Middle frontal gyrus (tissue), 1 donor: Measurements from ENCODE around the gene SUMO2.
A peak's percentile ranks its signal among the peaks of the same experiment; 100 is the strongest.
"Not testable (repeated sequence)": the region's sequence is repeated elsewhere in the genome, so short reads cannot be mapped to it uniquely, and the experiment has no call there.

Experiments used
- DNase-seq: peaks from one replicate; pipeline ENCODE4 v3.0.0-alpha.2; 2015; ENCODE audit warnings: low spot score; ENCODE audit errors: extremely low spot score

SUMO2 gene

DNA sequence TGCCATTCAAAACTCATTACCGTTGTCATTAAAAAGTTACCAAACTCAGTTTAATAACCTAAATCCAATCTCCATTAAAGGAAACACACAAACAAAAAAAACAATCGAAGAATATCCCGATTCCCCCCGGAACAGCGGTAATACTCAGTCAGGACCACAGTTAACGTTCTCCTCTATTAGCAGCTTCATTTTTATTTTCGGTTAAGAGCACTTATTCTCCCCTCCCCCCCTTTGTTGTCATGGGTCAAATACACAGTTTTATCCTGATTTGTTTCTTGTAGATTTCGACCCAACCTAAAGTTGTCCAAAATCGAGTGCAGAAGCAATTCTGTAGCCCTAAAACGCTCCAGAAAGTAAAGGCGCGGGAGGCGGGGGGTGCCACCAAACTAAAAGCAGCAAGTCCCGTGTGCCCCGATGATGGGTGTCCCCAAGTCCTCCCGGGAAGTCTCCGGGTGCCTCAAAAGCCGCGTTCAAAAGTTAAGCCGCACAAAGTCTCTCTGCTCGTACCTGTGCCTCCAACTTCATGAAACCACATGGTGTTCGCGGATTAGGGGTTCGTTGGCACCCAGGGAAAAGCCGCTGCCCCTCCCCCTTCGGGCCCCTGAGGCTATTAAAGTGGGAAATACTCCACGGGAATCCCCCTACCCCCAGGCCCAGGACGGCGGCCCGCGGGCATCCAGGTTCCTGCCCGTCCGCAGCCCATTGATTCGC lies 996 bp downstream of the SUMO2 start:
- no peak for DNase-seq

DNA sequence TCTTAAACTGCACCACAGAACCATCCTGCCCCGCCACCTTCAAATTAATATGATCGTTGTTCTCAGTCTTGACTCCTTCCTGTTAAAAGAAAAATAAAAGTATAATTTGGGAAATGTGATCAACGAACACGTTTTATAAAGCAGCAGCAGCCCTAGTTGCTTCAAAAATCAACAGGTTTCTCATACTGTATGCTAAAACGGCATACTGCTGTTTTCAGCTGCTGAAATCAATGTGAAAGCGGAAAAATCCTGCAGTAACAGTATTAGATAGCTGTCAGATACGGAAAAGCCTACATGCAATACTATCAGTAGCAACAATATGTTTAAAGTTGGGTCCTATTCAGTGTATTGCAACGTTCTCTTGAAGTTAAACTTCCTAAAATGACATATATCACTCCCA lies 1.6 kb downstream of the SUMO2 start:
- DNase-seq = no peak

DNA sequence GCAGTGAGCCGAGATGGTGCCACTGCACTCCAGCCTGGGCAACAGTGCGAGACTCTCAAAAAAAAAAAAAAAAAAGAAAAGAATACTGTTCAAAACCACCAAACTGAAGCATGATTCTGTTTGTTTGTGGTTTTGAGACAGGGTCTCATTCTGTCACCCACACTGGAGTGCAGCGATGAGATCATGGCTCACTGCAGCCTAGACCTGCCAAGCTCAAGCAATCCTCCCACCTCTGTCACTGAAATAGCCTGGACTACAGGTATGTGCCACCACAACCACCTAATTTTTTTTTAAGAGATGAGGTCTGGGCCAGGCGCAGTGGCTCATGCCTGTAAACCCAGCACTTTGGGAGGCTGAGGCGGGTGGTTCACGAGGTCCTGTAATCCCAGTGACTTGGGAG lies 4.3 kb downstream of the SUMO2 start:
- no peak for DNase-seq

DNA sequence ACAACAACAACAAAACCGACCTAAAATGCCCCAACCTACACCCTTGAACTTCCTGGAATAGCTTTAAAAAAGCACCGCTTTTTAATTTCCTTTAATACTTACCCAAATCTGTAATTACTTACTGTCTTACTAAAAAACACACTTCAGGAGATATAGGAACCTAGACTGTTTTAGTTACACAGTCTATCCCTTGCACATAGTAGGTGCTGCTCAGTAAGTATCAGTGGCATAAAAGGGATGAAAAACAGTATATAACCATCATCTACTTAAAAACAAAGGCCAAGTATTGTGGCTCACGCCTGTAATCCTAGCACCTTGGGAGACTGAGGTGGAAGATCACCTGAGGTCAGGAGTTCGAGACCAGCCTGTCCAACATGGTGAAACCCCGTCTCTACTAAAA lies 6.1 kb downstream of the SUMO2 start:
- no peak for DNase-seq

DNA sequence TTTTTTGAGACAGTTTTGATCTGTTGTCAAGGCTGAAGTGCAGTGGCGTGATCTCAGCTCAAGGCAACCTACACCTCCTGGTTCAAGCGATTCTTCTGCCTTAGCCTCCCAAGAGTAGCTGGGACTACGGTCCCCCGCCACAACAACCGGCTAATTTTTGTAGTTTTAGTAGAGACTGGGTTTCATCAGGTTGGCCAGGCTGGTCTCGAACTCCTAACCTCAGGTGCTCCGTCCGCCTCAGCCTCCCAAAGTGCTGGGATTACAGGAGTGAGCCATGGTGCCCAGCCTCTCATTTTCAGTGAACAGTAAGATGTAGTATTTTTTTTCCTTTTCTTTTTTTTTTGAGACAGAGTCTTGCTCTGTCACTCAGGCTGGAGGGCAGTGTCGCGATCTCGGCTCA lies 7.8 kb downstream of the SUMO2 start:
- no peak for DNase-seq

DNA sequence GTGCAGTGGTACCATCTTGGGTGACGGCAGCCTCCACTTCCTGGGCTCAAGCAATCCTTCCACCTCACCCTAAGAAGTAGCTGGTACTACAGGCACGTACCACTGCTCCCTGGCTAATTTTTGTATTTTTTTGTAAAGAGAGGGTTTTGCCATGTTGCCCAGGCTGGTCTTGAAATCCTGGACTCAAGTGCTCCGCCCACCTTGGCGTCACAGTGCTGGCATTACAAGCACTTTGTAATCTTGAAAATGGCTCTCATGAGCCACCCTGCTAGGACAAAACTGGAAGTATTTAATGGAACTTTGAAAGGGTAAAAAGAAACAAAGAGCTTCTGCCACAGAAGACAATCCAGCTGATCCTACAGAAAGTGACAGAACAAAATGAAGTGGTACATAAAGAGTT lies 9.2 kb downstream of the SUMO2 start:
- no peak for DNase-seq

DNA sequence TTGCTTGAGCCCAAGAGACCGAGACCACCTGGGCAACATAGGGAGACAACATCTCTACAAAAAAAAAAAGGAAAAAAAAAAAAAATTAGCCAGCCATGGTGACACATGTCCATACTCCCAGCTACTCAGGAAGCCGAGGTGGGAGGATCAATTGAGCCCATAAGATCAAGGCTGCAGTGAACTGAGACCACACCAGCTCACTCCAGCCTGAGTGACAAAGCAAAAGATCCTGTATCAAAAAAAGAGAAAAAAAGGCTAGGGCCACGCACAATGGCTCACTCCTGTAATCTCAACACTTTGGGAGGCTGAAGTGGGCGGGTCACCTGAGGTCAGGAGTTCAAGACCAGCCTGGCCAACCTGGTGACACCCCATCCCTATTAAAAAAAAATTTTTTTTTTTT lies 13.8 kb downstream of the SUMO2 start:
- DNase-seq = no peak

DNA sequence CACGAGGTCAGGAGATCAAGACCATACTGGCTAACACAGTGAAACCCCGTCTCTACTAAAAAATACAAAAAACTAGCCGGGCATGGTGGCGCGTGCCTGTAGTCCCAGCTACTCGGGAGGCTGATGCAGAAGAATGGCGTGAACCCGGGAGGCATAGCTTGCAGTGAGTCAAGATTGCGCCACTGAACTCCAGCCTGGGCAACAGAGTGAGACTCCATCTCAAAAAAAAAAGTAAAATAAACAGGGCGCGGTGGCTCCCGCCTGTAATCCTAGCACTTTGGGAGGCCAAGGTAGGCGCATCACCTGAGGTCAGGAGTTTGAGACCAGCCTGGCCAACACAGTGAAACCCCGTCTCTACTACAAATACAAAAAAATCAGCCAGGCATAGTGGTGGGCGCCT lies 18.2 kb downstream of the SUMO2 start:
- DNase-seq = not testable (repeated sequence)

DNA sequence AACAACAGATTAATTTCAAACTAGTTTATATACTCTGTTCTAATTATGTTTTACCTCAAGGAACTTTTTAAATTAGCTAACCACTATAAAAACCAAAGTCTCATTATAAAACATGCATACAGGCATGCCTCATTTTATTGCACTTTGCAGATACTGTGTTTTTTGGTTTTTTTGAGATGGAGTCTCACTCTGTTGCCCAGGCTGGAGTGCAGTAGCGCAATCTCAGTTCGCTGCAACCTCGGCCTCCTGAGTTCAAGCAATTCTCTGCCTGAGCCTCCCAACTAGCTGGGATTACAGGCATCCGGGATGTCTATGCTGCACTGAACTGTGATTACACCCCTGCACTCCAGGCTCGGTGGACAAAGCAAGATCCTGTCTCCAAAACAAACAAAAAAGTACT lies 19.7 kb downstream of the SUMO2 start:
- no peak for DNase-seq

DNA sequence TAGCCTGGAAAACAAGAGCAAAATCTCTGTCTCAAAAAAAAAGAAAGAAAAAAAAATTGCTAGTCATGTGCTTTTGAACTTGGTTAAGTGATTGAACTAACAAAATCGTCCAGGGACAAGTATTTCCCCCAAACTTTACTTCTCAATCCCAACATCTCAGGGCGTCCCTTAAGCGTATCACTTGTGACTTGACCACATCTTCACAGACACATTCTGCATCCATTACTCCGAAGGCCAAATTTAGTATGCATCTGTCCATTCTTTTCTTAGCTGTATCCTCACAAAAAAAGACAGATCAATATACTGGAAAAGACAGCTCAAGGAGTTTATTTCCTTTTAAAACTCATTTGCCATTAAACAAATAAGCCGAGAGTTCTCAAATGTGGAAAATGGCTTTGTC lies 22.5 kb downstream of the SUMO2 start:
- no peak for DNase-seq

DNA sequence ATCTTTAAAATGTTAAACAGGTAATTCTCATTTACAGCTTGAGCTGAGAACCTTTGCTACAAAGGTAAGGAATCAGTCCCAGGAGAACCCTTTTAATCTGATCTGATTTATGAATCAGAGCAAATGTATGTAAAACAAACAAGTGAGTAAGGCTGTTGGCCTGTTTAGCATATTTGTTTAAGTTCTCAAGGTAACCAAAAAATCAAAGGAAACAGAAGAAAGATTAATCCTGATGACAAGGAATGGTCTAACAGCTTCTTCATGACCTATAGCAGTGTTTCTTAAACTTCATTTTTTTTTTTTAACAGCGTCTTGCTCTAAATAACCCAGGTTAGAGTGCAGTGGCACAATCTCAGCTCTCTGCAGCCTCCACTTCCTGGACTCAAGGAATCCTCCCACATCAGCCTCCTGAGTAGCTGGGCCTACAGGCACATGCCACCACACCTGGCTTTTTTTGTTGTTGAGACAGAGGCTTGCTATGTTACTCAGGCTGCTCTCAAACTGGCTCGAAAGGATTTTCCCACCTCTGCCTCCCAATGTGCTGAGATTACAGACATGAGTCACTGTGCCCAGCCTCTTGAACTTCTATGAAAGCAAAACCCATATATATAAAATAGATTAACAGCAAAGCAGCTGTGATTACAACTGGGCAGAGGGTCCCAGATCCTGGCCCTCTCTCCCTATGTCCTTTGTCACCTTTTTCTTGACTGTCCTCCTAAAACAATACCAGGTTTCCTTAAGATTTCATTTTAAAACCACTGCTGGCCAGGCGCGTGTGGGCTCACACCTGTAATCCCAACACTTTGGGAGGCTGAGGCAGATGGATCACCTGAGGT lies 23.3 kb downstream of the SUMO2 start:
- no peak for DNase-seq

DNA sequence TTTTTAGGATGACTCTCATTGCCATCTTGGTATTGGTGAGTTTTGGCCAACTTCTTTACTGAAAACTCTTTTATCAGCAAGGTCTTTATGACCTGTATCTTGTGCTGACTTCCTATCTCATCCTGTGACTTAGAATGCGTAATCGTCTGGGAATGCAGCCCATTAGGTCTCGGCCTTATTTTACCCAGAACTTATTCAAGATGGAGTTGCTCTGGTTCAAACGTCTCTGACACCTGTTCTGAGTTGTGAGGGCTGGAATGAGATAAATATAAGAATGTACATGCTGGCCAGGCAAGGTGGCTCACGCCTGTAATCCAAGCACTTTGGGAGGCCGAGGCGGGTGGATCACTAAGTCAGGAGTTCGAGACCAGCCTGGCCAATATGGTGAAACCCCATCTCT lies 24.3 kb downstream of the SUMO2 start:
- not testable (repeated sequence) for DNase-seq

DNA sequence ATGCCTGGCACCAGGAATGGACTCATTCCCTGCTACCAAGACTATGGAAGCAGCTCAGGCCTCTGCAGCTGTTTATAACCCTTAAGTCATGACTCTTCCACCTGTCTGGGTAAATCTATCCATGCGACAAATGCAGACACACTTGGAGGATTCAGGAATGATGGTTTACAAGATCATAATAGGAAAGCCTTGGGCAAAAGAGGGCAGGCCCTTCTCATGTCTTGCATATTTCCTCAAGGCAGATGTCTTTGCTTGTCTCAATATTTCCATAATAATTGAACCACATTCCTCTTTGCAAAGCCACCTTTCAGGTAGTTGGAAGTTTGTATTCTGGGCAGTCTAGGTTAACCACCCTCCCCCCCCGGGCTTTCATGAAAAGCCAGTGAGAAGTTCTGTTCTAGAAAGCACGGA lies 27.6 kb downstream of the SUMO2 start:
- DNase-seq = no peak

DNA sequence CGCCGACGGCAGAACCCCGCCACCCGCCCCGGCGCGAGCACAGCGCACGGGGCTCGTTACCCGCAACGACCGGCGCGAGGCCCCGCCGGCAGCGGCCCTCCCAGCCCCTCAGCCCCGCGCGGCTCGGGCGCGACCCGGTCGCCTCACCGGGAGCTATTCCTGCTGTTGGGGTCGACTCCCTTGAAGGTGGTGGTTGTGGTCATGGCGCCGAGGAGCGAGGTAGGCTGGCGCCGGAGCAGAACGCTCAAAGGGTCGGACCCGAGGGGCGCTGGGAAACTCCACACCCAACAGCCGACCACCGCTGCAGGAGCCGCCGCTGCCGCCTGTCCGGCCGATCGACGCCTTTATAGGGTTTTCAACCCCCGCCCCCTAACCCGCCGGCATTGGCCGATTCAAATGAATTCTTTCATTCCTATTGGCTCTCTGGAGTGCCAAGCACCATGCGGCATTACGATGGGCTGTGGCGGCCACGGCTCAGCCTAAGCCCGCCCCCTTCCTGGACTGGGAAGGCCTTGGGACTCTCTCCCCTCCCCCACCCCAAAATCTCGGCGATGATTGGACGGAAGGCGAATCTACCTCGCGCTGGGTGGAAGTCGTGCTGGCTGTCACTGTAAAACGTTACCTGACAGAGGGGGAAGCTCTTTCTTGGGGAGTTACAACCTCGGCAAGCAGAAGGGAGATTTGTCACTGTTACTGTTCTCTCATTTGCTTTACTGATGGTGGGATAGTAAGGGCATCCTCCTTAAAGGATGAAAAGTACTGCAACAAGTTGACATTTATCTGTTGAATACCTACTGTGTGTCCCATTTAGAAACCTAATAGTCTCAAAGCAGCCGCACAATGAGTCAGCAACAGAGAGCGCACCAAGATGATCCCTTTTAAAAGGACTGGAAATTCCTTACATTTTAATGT lies 28.3 kb downstream of the SUMO2 start, which contains the start of gene JPT1:
Gene JPT1, minus strand, starts transcription at position 318 of the 912 bp plus-strand sequence. Its CDS starts 115 bp downstream, at position 203.
- DNase-seq = peak; percentile 92

DNA sequence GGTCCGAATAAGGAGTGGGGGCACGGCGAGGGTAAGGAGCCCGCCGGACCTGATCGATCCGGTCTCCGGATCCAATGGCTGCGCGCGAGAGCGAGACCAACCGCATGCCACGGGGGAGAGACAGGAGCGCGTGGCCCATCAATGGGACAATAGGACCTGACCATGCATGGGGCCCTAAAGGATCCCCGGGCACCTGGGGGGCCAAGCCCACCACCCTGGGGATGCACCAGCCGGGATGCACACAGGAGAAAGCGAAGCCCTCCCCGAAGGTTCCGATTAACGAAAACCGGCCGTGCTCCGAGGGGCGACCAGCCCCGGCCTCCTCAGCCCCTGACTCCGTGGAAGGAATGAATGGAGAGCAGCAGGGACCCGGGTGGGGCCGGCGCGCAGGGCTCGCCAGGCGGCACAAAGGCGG lies 29.0 kb downstream of the SUMO2 start:
- DNase-seq = no peak

DNA sequence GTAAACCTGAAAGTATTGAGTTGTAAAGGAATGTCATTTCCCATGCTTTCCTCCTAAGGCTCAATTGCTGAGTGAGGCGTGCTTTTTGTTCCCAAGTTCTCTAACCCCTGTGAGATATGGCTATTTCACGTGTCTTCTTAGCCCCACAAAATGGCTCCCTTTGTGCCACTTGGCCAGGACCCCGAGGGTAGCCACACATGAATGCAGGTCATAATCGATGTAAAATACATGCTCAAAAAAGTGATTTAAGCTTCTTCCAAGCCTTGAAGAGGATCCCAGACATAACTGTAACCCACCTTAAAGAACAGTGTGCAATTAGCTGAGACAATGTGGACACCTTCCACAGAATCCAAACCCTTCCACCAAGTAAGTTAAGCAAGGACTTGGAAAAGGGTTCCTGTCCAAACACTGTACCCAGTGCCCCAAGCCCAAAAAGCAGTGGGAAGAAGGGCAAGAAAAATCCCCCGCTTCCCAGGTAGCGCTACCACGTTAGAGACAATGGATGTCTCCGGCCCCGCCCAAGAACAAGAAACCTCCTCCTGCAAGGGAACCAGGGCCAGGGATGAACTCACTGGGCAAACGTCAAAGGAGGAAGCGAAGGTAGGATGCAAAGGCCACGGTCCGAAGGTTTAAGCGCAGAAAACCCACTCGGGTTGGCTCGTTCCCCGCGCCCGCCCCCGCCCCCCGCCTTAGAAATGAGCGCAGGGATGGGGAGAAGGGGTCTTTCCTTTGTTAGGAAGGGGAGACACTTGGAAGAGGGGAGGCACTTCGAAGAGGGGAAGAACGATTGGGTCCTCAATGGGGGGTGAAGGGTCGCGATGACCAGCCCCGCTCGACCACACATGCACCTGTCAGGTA lies 29.6 kb downstream of the SUMO2 start:
- DNase-seq = no peak

DNA sequence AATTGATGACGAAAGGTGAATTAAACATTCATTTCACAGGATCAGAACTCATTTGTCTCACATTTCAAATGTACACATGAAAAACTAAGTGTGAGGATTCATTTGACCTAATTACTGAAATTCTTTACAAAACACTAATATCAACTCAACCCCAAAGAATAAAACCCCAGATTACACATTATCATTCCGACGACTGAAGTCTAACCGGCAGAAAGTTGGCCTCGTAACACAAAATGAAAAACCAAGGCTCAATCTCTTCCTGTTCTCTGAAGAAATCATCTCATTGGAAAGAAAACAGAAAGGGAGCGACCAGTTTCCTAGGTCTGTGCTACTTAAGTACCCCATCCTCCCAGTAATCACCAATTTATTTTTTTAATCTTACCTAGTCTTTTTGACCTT lies 30.2 kb downstream of the SUMO2 start:
- DNase-seq = no peak

DNA sequence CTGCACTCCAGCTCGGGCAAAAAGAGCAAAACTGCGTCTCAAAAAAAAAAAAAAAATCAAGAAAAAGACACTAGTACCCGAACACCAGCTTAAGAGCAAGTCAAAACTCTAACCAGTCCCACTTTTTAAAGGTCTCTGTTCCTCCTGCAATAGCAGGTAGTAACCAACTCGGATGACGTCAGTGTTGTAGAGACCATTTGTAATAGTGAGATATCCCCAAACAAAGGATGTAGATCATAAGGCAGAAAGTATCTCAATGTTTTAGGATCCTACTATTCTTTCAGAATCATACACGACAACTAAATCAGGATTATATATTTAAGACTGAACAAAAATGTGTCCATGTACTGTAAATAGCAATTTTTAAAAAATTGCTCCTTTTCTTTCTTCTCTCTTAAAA lies 30.8 kb downstream of the SUMO2 start:
- DNase-seq = no peak

DNA sequence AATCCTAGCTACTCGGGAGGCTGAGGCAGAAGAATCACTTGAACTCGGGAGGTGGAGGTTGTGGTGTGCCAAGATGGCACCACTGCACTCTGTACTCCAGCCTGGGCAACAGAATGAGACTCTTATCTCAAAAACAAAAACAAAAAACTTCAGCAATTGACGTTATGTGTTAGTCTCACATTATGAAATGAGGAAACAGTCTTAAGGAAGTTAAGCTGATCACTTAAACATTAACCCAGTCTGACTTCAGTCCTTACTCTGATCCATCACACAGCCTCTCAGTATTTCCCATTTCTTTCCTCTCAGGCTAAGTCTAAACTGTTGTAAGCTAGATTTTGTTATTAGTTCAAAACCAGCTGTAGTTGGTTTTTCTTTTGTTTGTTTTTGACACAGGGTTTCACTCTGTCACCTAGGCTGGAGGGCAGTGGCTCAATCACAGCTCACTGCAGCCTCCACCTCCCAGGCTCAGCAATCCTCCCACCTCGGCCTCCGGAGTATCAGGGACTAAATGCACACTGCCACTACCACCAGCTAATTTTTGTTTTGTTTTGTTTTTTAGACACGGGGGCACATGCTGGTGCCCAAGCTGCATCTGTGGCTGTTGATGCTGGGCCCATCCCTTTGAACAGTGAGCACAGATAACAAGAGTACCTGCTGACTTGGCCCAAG lies 34.7 kb downstream of the SUMO2 start:
- no peak for DNase-seq

DNA sequence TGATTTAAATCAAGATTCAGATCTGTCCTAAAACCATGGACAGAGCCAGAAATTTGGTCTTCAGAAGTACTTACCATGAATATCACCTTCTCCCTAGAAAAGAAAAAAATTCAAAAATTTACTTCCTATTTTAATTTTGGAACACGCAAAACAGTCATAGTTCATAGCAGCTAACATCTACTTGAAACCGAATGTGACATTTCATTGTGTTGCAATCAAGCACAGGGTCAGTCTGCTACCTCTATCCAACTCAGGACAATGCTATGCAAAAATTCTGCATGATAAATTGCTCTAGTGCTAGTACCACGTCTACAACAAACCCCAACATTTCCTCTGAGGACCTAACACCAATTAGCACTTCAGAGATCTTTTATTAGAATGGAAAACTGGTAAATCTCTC lies 36.2 kb downstream of the SUMO2 start:
- DNase-seq = no peak
